ENCODE data around the gene OR10K2. TPM values are rescaled to one million over a fixed set of nuclear protein-coding genes. Genes with fewer than 3 reads are reported as not detected.
"Not testable (repeated sequence)": the region's sequence is repeated elsewhere in the genome, so short reads cannot be mapped to it uniquely, and the experiment has no call there.

OR10K2 gene
- total RNA-seq, 1 donor from 2014 or later, result not detected

- Mint-ChIP-seq H3K36me3 (ENCODE audit: unreplicated experiment) (no peaks in the 10 kb centered on the region), H3K4me3 (ENCODE audit: unreplicated experiment) (no peak overlapping the region), H3K27ac (ENCODE audit: unreplicated experiment) (no peak overlapping the region), H3K4me1 (ENCODE audit: low read depth, unreplicated experiment) (no peaks in the 10 kb centered on the region), H3K9me3 (ENCODE audit: unreplicated experiment) (no peaks in the 10 kb centered on the region), H3K27me3 (ENCODE audit: unreplicated experiment) (no peaks in the 10 kb centered on the region)
- DNase-seq, result no peak
- no peak for TF ChIP-seq CTCF (IDR thresholded peaks at IDR 0.05; ENCODE audit: partially characterized antibody, unreplicated experiment)
These were observed 28.5 kb upstream of the OR10K2 start for GRCh38 chr1:158454537-158454936.

- H3K36me3 Mint-ChIP-seq (ENCODE audit: unreplicated experiment), result no peaks in the 10 kb centered on the region
- no peak for DNase-seq
- H3K9me3 Mint-ChIP-seq (ENCODE audit: unreplicated experiment), result no peaks in the 10 kb centered on the region
- H3K4me3 Mint-ChIP-seq (ENCODE audit: unreplicated experiment), result no peak overlapping the region
- no peak overlapping the region for H3K27ac Mint-ChIP-seq (ENCODE audit: unreplicated experiment)
- H3K27me3 Mint-ChIP-seq (ENCODE audit: unreplicated experiment), result no peaks in the 10 kb centered on the region
- H3K4me1 Mint-ChIP-seq (ENCODE audit: low read depth, unreplicated experiment), result no peaks in the 10 kb centered on the region
- TF ChIP-seq CTCF (IDR thresholded peaks at IDR 0.05; ENCODE audit: partially characterized antibody, unreplicated experiment), result no peak
These were observed 19.3 kb upstream of the OR10K2 start for GRCh38 chr1:158445376-158445775.

- TF ChIP-seq CTCF (IDR thresholded peaks at IDR 0.05; ENCODE audit: partially characterized antibody, unreplicated experiment), result no peak
- Mint-ChIP-seq H3K9me3 (ENCODE audit: unreplicated experiment) (no peaks in the 10 kb centered on the region), H3K27me3 (ENCODE audit: unreplicated experiment) (peaks cover 2% of the 10 kb centered on the region), H3K27ac (ENCODE audit: unreplicated experiment) (no peak overlapping the region), H3K4me1 (ENCODE audit: low read depth, unreplicated experiment) (no peaks in the 10 kb centered on the region), H3K36me3 (ENCODE audit: unreplicated experiment) (no peaks in the 10 kb centered on the region), H3K4me3 (ENCODE audit: unreplicated experiment) (no peak overlapping the region)
- no peak for DNase-seq
These were observed 8.7 kb upstream of the OR10K2 start for GRCh38 chr1:158434741-158435140.

GRCh38 chr1:158430163-158430562 lies 4.1 kb upstream of the OR10K2 start:
- H3K9me3 Mint-ChIP-seq (ENCODE audit: unreplicated experiment); DNase-seq; H3K27ac Mint-ChIP-seq (ENCODE audit: unreplicated experiment); H3K27me3 Mint-ChIP-seq (ENCODE audit: unreplicated experiment); H3K36me3 Mint-ChIP-seq (ENCODE audit: unreplicated experiment); H3K4me3 Mint-ChIP-seq (ENCODE audit: unreplicated experiment); H3K4me1 Mint-ChIP-seq (ENCODE audit: low read depth, unreplicated experiment): not testable (repeated sequence)

GRCh38 chr1:158425027-158425426 lies 1.0 kb downstream of the OR10K2 start:
- TF ChIP-seq CTCF (IDR thresholded peaks at IDR 0.05; ENCODE audit: partially characterized antibody, unreplicated experiment), result no peak
- no peaks in the 10 kb centered on the region for H3K9me3 Mint-ChIP-seq (ENCODE audit: unreplicated experiment)
- H3K27ac Mint-ChIP-seq (ENCODE audit: unreplicated experiment), result no peak overlapping the region
- no peaks in the 10 kb centered on the region for H3K36me3 Mint-ChIP-seq (ENCODE audit: unreplicated experiment)
- H3K27me3 Mint-ChIP-seq (ENCODE audit: unreplicated experiment), result no peaks in the 10 kb centered on the region
- H3K4me3 Mint-ChIP-seq (ENCODE audit: unreplicated experiment), result no peak overlapping the region
- H3K4me1 Mint-ChIP-seq (ENCODE audit: low read depth, unreplicated experiment), result no peaks in the 10 kb centered on the region
- no peak for DNase-seq

GRCh38 chr1:158422212-158422611 lies 3.8 kb downstream of the OR10K2 start:
- Mint-ChIP-seq H3K4me3 (ENCODE audit: unreplicated experiment) (no peak overlapping the region), H3K4me1 (ENCODE audit: low read depth, unreplicated experiment) (no peaks in the 10 kb centered on the region), H3K27ac (ENCODE audit: unreplicated experiment) (no peak overlapping the region), H3K27me3 (ENCODE audit: unreplicated experiment) (peaks cover 1% of the 10 kb centered on the region), H3K9me3 (ENCODE audit: unreplicated experiment) (no peaks in the 10 kb centered on the region), H3K36me3 (ENCODE audit: unreplicated experiment) (no peaks in the 10 kb centered on the region)
- TF ChIP-seq CTCF (IDR thresholded peaks at IDR 0.05; ENCODE audit: partially characterized antibody, unreplicated experiment), result no peak
- DNase-seq, result no peak

Data from glutamatergic neuron (in vitro differentiated cells).